ENCODE data around the gene KANTR. TPM values are rescaled to one million over a fixed set of nuclear protein-coding genes. Genes with fewer than 3 reads are reported as not detected.

Gene KANTR
- total RNA-seq, 1 experiment from 2014 or later, result 6.8 TPM

DNA sequence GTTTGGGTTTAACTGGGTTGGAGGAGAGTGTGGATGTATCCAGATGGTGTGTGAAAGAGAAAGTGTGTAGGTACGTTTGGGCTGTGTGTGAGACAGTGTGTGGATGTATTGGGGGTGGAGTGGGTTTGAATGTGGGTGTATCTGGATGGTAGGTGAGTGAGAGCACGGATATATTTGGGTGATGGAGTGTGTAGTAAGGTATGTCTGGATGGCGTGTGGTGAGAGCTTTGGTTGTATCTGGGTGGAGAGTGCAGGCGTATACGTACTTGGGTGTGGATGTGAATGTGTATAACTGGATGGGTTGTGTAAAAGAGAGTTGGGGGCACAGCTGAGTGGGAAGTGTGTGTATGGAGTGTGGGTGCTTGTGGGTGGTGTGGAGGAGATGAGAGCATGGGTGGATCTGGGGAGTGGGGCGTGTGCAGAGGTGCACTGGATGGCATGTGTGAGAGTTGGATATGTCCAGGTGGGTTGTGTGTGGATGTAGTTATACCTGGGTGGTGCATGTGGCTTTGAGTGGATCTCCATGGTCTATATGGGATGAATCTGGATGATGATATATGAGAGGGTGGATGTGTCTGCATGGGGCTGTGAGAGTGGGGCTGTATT, 38.6 kb upstream of the KANTR start:
- Histone ChIP-seq H3K9me3 (ENCODE audit: control insufficient read depth, insufficient read depth, low read depth, low read length) (no peaks in the 10 kb centered on the region), H3K4me3 (ENCODE audit: low read depth in 2 of 2, low read length in 2 of 2) (no peak overlapping the region), H3K27ac (ENCODE audit: low read length) (no peak overlapping the region), H3K36me3 (ENCODE audit: control insufficient read depth, insufficient read depth, low read length) (no peaks in the 10 kb centered on the region), H3K27me3 (ENCODE audit: control insufficient read depth, insufficient read depth, low read length) (no peaks in the 10 kb centered on the region), H3K4me1 (ENCODE audit: control insufficient read depth, insufficient read depth, low read length) (no peaks in the 10 kb centered on the region)
- TF ChIP-seq, protein P1, sequence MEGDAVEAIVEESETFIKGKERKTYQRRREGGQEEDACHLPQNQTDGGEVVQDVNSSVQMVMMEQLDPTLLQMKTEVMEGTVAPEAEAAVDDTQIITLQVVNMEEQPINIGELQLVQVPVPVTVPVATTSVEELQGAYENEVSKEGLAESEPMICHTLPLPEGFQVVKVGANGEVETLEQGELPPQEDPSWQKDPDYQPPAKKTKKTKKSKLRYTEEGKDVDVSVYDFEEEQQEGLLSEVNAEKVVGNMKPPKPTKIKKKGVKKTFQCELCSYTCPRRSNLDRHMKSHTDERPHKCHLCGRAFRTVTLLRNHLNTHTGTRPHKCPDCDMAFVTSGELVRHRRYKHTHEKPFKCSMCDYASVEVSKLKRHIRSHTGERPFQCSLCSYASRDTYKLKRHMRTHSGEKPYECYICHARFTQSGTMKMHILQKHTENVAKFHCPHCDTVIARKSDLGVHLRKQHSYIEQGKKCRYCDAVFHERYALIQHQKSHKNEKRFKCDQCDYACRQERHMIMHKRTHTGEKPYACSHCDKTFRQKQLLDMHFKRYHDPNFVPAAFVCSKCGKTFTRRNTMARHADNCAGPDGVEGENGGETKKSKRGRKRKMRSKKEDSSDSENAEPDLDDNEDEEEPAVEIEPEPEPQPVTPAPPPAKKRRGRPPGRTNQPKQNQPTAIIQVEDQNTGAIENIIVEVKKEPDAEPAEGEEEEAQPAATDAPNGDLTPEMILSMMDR (IDR thresholded peaks at IDR 0.05), result no peak
- no peak for TF ChIP-seq TCF7L2 (IDR thresholded peaks at IDR 0.05; ENCODE audit: low read depth, low read length)
- no peak for TF ChIP-seq SIN3A (IDR thresholded peaks at IDR 0.05; ENCODE audit: borderline replicate concordance, insufficient read depth, low read depth, low read length)
- TF ChIP-seq, protein P2, sequence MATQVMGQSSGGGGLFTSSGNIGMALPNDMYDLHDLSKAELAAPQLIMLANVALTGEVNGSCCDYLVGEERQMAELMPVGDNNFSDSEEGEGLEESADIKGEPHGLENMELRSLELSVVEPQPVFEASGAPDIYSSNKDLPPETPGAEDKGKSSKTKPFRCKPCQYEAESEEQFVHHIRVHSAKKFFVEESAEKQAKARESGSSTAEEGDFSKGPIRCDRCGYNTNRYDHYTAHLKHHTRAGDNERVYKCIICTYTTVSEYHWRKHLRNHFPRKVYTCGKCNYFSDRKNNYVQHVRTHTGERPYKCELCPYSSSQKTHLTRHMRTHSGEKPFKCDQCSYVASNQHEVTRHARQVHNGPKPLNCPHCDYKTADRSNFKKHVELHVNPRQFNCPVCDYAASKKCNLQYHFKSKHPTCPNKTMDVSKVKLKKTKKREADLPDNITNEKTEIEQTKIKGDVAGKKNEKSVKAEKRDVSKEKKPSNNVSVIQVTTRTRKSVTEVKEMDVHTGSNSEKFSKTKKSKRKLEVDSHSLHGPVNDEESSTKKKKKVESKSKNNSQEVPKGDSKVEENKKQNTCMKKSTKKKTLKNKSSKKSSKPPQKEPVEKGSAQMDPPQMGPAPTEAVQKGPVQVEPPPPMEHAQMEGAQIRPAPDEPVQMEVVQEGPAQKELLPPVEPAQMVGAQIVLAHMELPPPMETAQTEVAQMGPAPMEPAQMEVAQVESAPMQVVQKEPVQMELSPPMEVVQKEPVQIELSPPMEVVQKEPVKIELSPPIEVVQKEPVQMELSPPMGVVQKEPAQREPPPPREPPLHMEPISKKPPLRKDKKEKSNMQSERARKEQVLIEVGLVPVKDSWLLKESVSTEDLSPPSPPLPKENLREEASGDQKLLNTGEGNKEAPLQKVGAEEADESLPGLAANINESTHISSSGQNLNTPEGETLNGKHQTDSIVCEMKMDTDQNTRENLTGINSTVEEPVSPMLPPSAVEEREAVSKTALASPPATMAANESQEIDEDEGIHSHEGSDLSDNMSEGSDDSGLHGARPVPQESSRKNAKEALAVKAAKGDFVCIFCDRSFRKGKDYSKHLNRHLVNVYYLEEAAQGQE (IDR thresholded peaks at IDR 0.05; ENCODE audit: insufficient read depth in 1 of 2, low read depth in 2 of 2, low read length in 1 of 2), result no peak
- TF ChIP-seq POLR2AphosphoS5 (IDR thresholded peaks at IDR 0.05; ENCODE audit: low read depth, low read length), result no peak
- intact Hi-C loops (cut with micrococcal nuclease; ENCODE audit: unreplicated experiment), result no loop called here
- no TSS peak for BruUV-seq (replicated peaks)
- in situ Hi-C loops (cut with HindIII; ENCODE audit: low pct_unique_long_range_greater_than_20kb, low sequenced_read_pairs), result no loop called here
- DNase-seq (ENCODE audit: low read depth, low spot score) (no peak), ATAC-seq (no peak)
- ChIA-PET CTCF (no interaction called here), POLR2A (no interaction called here)

DNA sequence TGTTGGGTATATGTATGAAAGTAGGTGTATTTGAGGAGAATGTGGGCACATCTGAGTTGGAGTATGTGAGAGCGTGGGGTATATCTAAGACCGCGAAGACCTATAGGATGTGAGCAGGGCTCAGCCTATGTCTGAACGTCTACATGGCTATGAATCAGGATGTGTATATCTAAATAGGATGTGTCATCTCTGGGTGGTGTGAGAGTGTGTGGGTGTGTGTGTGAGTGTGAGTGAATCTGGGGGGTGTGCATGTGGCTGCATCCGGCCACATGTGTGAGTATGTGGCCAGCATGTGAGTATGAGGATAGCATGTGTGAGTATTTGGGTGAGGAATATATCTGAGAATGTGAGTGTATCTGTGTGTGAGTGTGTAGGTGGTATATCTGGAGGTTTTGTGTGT, 37.6 kb upstream of the KANTR start:
- no peaks in the 10 kb centered on the region for H3K36me3 ChIP-seq (ENCODE audit: control insufficient read depth, insufficient read depth, low read length)
- in situ Hi-C loops (cut with HindIII; ENCODE audit: low pct_unique_long_range_greater_than_20kb, low sequenced_read_pairs) (no loop called here), intact Hi-C loops (cut with micrococcal nuclease; ENCODE audit: unreplicated experiment) (no loop called here)
- ChIA-PET CTCF (no interaction called here), POLR2A (no interaction called here)
- DNase-seq (ENCODE audit: low read depth, low spot score), result no peak
- H3K27ac ChIP-seq (ENCODE audit: low read length), result no peak overlapping the region
- BruUV-seq (replicated peaks), result no TSS peak
- no peak for ATAC-seq
- H3K9me3 ChIP-seq (ENCODE audit: control insufficient read depth, insufficient read depth, low read depth, low read length), result no peaks in the 10 kb centered on the region
- H3K4me3 ChIP-seq (ENCODE audit: low read depth in 2 of 2, low read length in 2 of 2), result no peak overlapping the region
- no peaks in the 10 kb centered on the region for H3K27me3 ChIP-seq (ENCODE audit: control insufficient read depth, insufficient read depth, low read length)
- no peaks in the 10 kb centered on the region for H3K4me1 ChIP-seq (ENCODE audit: control insufficient read depth, insufficient read depth, low read length)
- no peak for TF ChIP-seq SIN3A (IDR thresholded peaks at IDR 0.05; ENCODE audit: borderline replicate concordance, insufficient read depth, low read depth, low read length)
- TF ChIP-seq POLR2AphosphoS5 (IDR thresholded peaks at IDR 0.05; ENCODE audit: low read depth, low read length), result no peak
- TF ChIP-seq, protein P1 (IDR thresholded peaks at IDR 0.05), result no peak
- TF ChIP-seq TCF7L2 (IDR thresholded peaks at IDR 0.05; ENCODE audit: low read depth, low read length), result no peak
- TF ChIP-seq, protein P2 (IDR thresholded peaks at IDR 0.05; ENCODE audit: insufficient read depth in 1 of 2, low read depth in 2 of 2, low read length in 1 of 2), result no peak
